Smooth muscle cell (in vitro differentiated cells): ENCODE data around the gene C2CD4D. TPM values are rescaled to one million over a fixed set of nuclear protein-coding genes. Genes with fewer than 3 reads are reported as not detected.

ENCODE experiments used
- DNase-seq: peaks from one replicate; lab custom pipeline; 2025; ENCODE audit not compliant: unreplicated experiment; lab: John Stamatoyannopoulos, UW
- H2AFZ ChIP-seq: fragments of 200-600 bp; sonication (generic); 2 replicates; pipeline ENCODE4 v1.6.0; 2016; ENCODE audit warnings: antibody characterized with exemption, low read depth, mild to moderate bottlenecking
- H3F3A ChIP-seq: fragments of 200-600 bp; sonication (generic); 2 replicates; pipeline ENCODE4 v1.6.0; 2017; ENCODE audit warnings: antibody characterized with exemption, low read depth
- H3K27ac ChIP-seq: fragments of 200-600 bp; sonication (generic); 2 replicates; pipeline ENCODE4 v1.5.1; 2016; ENCODE audit warnings: low read depth, mild to moderate bottlenecking
- H3K27me3 ChIP-seq: fragments of 200-600 bp; sonication (generic); 2 replicates; pipeline ENCODE4 v1.6.1; 2016; ENCODE audit warnings: low read depth, mild to moderate bottlenecking
- H3K36me3 ChIP-seq: fragments of 200-600 bp; sonication (generic); 2 replicates; pipeline ENCODE4 v1.5.1; 2016; ENCODE audit warnings: low read depth
- H3K4me1 ChIP-seq: fragments of 200-600 bp; sonication (generic); 2 replicates; pipeline ENCODE4 v1.5.1; 2016; ENCODE audit warnings: low read depth
- H3K4me2 ChIP-seq: fragments of 200-600 bp; sonication (generic); 2 replicates; pipeline ENCODE4 v1.6.0; 2016; ENCODE audit warnings: mild to moderate bottlenecking
- H3K4me3 ChIP-seq: fragments of 200-600 bp; sonication (generic); 2 replicates; pipeline ENCODE4 v1.5.1; 2016; ENCODE audit warnings: mild to moderate bottlenecking
- H3K79me2 ChIP-seq: fragments of 200-600 bp; sonication (generic); 2 replicates; pipeline ENCODE4 v1.6.0; 2016; ENCODE audit warnings: low read depth, mild to moderate bottlenecking
- H3K9ac ChIP-seq: fragments of 200-600 bp; sonication (generic); 2 replicates; pipeline ENCODE4 v1.6.0; 2016; ENCODE audit warnings: low read depth
- H3K9me3 ChIP-seq: fragments of 200-600 bp; sonication (generic); replicated peaks from 2 replicates; pipeline ENCODE4 v1.5.1; 2016; ENCODE audit warnings: low read depth
- H4K20me1 ChIP-seq: fragments of 200-600 bp; sonication (generic); 2 replicates; pipeline ENCODE4 v1.6.0; 2016; ENCODE audit warnings: low read depth
- CTCF ChIP-seq: fragments of 200-600 bp; sonication (generic); IDR thresholded peaks from 2 replicates; pipeline ENCODE4 v1.5.1; 2017; ENCODE audit warnings: borderline replicate concordance, mild to moderate bottlenecking, antibody characterized with exemption; ENCODE audit not compliant: insufficient read depth, poor library complexity, severe bottlenecking
- WGBS: methylation state at CpG from one replicate; pipeline ENCODE4 v1.1.7; 2016; ENCODE audit warnings: low lambda C conversion rate; 5-methylcytosine and 5-hydroxymethylcytosine counted together
- polyA plus RNA-seq: library from polyadenylated mRNA; unstranded; fragments of >200 nt; fragmentation: Nextera tagmentation; extraction: Ambion mirVana; gene quantifications from 2 replicates; pipeline ENCODE4 v1.2.1, GENCODE V29; 2016
- total RNA-seq: library from RNA; depleted of rRNA; stranded (reverse); fragments of >200 nt; gene quantifications from 2 replicates; pipeline ENCODE4 v1.2.3, GENCODE V29; 2014

The C2CD4D gene
- total and polyA plus RNA-seq, 2 experiments from 2014 or later = not detected

GRCh38 chr1:151817353-151817730, 22.3 kb downstream of the C2CD4D start:
- Histone ChIP-seq H3K27ac (no peak overlapping the region), H3K27me3 (no peaks in the 10 kb centered on the region), H2AFZ (no peak overlapping the region), H3K9ac (no peak overlapping the region), H3K4me2 (no peak overlapping the region), H3K36me3 (no peaks in the 10 kb centered on the region), H4K20me1 (no peaks in the 10 kb centered on the region), H3F3A (no peaks in the 10 kb centered on the region), H3K9me3 (no peaks in the 10 kb centered on the region), H3K79me2 (no peaks in the 10 kb centered on the region), H3K4me3 (no peak overlapping the region), H3K4me1 (no peaks in the 10 kb centered on the region)
- DNase-seq = no peak
- WGBS = 80% methylated on average over 7 of the region's 7 CpGs
- no peak for TF ChIP-seq CTCF

- Histone ChIP-seq H3F3A (no peaks in the 10 kb centered on the region), H3K4me2 (no peak overlapping the region), H3K27me3 (no peaks in the 10 kb centered on the region), H3K79me2 (no peaks in the 10 kb centered on the region), H3K9me3 (no peaks in the 10 kb centered on the region), H3K27ac (no peak overlapping the region), H3K4me3 (no peak overlapping the region), H4K20me1 (no peaks in the 10 kb centered on the region), H3K36me3 (no peaks in the 10 kb centered on the region), H3K9ac (no peak overlapping the region), H2AFZ (no peak overlapping the region), H3K4me1 (no peaks in the 10 kb centered on the region)
- no peak for DNase-seq
- no peak for TF ChIP-seq CTCF
- WGBS = 87% methylated on average over 26 of the region's 26 CpGs
These were observed 22.9 kb downstream of the C2CD4D start for GRCh38 chr1:151816548-151817352.

- 81% methylated on average over 12 of the region's 12 CpGs for WGBS
- H4K20me1 ChIP-seq = no peaks in the 10 kb centered on the region
- no peaks in the 10 kb centered on the region for H3K79me2 ChIP-seq
- H3K9me3 ChIP-seq = no peaks in the 10 kb centered on the region
- no peak overlapping the region for H3K9ac ChIP-seq
- H3F3A ChIP-seq = no peaks in the 10 kb centered on the region
- H3K4me1 ChIP-seq = no peaks in the 10 kb centered on the region
- TF ChIP-seq CTCF = no peak
- H3K27ac ChIP-seq = no peak overlapping the region
- H3K36me3 ChIP-seq = no peaks in the 10 kb centered on the region
- no peak overlapping the region for H3K4me2 ChIP-seq
- H2AFZ ChIP-seq = no peak overlapping the region
- no peak overlapping the region for H3K4me3 ChIP-seq
- no peaks in the 10 kb centered on the region for H3K27me3 ChIP-seq
- no peak for DNase-seq
These were observed 23.8 kb downstream of the C2CD4D start for GRCh38 chr1:151815716-151816327.
